ENCODE results near the gene PPP1R14C.

PPP1R14C gene

DNA sequence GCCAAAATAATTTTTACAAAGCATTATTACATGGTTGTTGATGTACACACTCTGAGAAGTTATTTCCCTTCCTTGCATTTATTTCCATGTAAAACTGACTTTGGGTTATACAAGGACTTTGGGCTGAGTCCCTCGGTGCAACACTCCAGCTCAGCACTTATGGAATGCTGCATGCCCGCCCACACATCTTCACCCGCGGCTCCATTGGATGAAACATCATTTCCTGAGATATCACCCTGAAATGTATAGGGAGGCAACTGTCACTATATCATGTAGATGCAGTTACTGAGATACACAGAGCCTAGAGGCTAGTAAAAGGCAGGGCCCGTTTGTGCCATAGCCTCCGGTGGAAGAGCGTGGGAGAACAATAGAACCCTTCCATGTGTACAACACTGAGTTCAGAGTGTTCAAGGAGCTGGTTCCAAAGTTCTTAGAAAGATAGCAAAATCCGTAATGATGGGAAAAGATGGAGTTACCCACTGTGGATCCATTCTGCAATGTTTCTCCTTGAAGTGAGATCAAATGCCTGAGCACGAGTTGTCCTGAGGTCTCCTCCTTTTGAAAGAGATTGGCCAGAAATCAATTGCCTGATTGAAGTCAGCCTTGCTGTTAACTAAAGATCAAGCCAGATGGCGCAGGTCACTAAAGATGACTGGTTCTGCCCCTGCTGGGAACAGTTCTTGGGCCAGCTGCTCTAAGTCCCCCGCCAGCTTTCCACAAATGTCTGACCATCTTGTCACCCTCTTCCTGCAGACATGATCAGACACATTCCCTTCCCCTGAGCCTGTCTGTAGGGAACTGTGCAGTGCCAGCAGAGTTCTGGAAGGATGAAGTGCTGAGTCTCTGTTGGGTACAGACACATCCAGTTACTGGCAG lies 125.1 kb downstream of the PPP1R14C start:
- TF ChIP-seq CTCF (IDR thresholded peaks at IDR 0.05; ENCODE audit: insufficient read depth, low read length, missing control alignments) = no peak
- no peak overlapping the region for H3K4me3 ChIP-seq (ENCODE audit: low read depth, low read length)
- ChIA-PET POLR2A (interaction anchor here (0.8 to 2.4 kb wide), 3 partner anchors 11 to 36 kb away, joined by 3 to 8 read pairs (median 3); no protein-coding TSS in a partner anchor), CTCF (interaction anchor here (1.2 to 3.3 kb wide), 6 partner anchors 9 to 188 kb away, joined by 3 to 11 read pairs (median 4); no protein-coding TSS in a partner anchor)
- DNase-seq (ENCODE audit: low read depth, low spot score) = no peak

DNA sequence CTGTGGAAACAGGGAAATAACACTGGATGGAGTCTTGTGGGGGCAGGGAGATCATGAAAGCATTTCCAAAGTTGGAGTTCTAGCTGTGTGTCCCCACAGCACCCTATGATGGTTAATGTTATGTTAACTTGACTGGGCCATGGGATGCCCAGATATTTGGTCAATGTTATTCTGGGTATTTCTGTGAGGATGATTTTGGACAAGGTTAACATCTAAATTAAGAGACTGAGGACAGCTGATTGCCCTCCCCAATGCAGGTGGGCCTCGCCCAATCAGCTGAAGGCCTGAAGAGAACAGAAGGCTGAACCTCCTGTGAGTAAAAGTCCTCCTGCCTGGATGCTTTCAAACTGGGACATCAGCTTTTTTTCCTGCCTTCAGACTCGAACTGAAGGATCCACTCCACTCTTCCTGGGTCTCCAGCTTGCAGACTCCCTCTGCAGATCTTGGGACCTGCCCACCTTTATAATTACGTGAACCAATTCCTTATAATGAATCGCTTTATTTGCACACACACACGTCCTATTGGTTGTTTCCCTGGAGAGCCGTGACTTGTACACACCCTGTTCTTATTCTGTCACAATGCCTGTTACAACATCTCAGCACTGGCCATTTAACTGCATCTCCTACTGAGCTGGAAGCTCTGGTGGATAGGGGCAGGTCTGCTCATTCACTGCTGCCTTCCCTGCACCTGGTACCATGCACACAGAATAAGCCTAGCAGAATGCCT lies 126.4 kb downstream of the PPP1R14C start:
- DNase-seq (ENCODE audit: low read depth, low spot score) = no peak
- TF ChIP-seq CTCF (IDR thresholded peaks at IDR 0.05; ENCODE audit: insufficient read depth, low read length, missing control alignments) = no peak
- POLR2A ChIA-PET = interaction anchor here (2.4 kb wide), 1 partner anchor 12 kb away, joined by 8 read pairs; no protein-coding TSS in a partner anchor
- no peak overlapping the region for H3K4me3 ChIP-seq (ENCODE audit: low read depth, low read length)
- CTCF ChIA-PET = interaction anchor here (1.1 to 3.3 kb wide), 4 partner anchors 12 to 189 kb away, joined by 3 to 11 read pairs (median 4); no protein-coding TSS in a partner anchor

DNA sequence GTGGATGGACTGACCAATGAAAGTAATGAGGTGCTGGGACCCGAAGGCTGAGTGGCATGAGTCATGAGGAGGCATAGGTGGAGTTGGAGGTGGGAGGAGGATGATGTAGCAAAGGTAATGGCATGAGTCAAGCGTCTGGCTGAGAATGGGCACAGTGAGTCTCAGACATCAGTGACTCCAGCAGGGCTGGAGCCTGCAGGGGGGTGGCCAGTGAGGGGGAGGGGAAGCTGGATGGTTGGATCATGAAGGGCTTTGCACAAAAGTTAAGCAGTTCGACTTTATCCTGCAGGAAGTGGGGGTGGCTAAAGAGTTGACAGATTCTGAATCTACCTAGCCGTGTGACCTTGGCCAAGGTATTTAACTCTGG lies 127.0 kb downstream of the PPP1R14C start:
- CTCF ChIA-PET = interaction anchor here (1.2 kb wide), 1 partner anchor 19 kb away, joined by 4 read pairs; no protein-coding TSS in a partner anchor
- no peak for TF ChIP-seq CTCF (IDR thresholded peaks at IDR 0.05; ENCODE audit: insufficient read depth, low read length, missing control alignments)
- H3K4me3 ChIP-seq (ENCODE audit: low read depth, low read length) = no peak overlapping the region
- DNase-seq (ENCODE audit: low read depth, low spot score) = no peak
- POLR2A ChIA-PET = no interaction called here

DNA sequence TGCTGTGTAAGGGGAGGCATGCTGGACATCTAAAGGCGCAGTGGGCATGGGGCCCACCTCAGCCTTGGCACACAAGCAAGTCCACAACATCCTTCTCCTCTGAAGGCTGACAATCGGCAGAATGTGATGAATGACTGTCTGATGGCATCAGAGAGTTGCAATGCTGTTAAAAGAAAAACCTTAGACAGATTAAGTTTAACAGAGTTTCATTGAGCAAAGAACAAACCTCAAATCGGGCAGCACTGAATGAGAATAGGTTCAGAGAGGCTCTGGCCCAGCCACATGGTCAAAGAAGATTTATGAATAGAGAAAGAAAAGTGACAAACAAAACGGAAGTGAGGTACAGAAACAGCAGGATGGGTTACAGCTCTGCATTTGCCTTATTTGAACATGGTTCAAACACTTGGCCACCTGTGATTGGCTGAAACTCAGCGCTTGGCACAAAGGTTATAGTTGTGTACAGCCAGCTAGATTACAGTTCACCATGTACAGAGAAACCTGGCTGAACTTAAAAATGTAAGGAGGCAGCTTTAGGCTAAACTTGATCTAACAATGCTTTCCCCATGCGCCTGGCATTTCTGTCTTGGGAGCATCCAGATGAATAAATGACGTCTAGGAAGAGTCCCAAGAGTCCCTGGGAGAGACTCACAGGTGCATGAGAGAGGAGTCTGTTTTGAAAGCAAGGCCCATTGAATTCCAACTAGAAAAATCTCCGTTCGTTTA lies 127.6 kb downstream of the PPP1R14C start:
- DNase-seq (ENCODE audit: low read depth, low spot score) = no peak
- no peak overlapping the region for H3K4me3 ChIP-seq (ENCODE audit: low read depth, low read length)
- POLR2A ChIA-PET = no interaction called here
- CTCF ChIA-PET = interaction anchor here (1.2 to 1.3 kb wide), 2 partner anchors 13 to 19 kb away, joined by 3 to 4 read pairs; no protein-coding TSS in a partner anchor
- TF ChIP-seq CTCF (IDR thresholded peaks at IDR 0.05; ENCODE audit: insufficient read depth, low read length, missing control alignments) = no peak

DNA sequence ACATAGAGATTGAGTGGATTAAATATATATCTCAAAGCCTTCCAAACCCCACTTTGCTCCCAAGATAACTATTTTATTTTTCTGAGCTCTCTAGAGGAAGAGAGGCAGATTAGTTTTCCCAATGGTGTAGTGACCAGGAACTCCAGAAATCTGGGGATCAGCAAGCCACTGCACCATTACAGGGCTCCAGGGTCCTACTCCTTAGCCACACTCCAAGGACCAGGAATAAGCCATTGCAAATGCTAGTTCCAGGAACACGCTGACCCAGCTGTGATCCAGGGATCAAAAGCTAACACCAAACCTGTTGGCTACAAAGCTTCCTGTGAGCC lies 128.3 kb downstream of the PPP1R14C start:
- no peak overlapping the region for H3K4me3 ChIP-seq (ENCODE audit: low read depth, low read length)
- ChIA-PET CTCF (interaction anchor here (1.1 to 1.3 kb wide), 3 partner anchors 13 to 190 kb away, joined by 3 to 4 read pairs (median 3); no protein-coding TSS in a partner anchor), POLR2A (no interaction called here)
- no peak for TF ChIP-seq CTCF (IDR thresholded peaks at IDR 0.05; ENCODE audit: insufficient read depth, low read length, missing control alignments)
- no peak for DNase-seq (ENCODE audit: low read depth, low spot score)
